ENCODE results near the gene WDR5B. TPM values are rescaled to one million over a fixed set of nuclear protein-coding genes. Genes with fewer than 3 reads are reported as not detected.
A peak's percentile ranks its signal among the peaks of the same experiment; 100 is the strongest.

Gene WDR5B
- total and polyA plus RNA-seq, 2 of the 4 experiments (the other 2 are of a cell fraction): 3.1 to 5.6 TPM

GRCh38 chr3:122415104-122415744 lies 638 bp downstream of the WDR5B start:
- peak overlapping the region; percentile 25 for H3K23ac ChIP-seq (ENCODE audit: low read depth, low read length)
- H2BK120ac ChIP-seq (ENCODE audit: low read depth, low read length): no peak overlapping the region
- 17% methylated on average over 8 of the region's 10 CpGs; no CpG with 5 or more reads in 1 of the 2 experiments for WGBS, 2 experiments (ENCODE audit: extremely low coverage in 2 of 2, insufficient read length in 1 of 2)
- ATAC-seq (ENCODE audit: low read depth) (peak; percentile 30), DNase-seq (peak; percentile 55)
- no peaks in the 10 kb centered on the region for H3K9me3 ChIP-seq (ENCODE audit: control insufficient read depth, insufficient read depth, low read length)
- H2BK20ac ChIP-seq (ENCODE audit: low read depth, low read length): no peak overlapping the region
- no peak overlapping the region for H2BK15ac ChIP-seq (ENCODE audit: low read depth, low read length)
- peak overlapping the region; percentile 68 for H3K4me3 ChIP-seq (ENCODE audit: insufficient read depth, low read depth, low read length)
- no peaks in the 10 kb centered on the region for H3K27me3 ChIP-seq (ENCODE audit: control insufficient read depth, insufficient read depth, low read length)
- in situ Hi-C loops (cut with MboI; ENCODE audit: low sequenced_read_pairs): no loop called here
- peak overlapping the region; percentile 54 for H4K5ac ChIP-seq (ENCODE audit: low read depth, low read length)
- peak overlapping the region; percentile 68 for H3K4ac ChIP-seq (ENCODE audit: low read depth, low read length)
- H4K20me1 ChIP-seq (ENCODE audit: insufficient read depth, low read length): no peaks in the 10 kb centered on the region
- H2BK5ac ChIP-seq (ENCODE audit: low read depth, low read length, poor library complexity, severe bottlenecking): peak overlapping the region; percentile 51
- ChIA-PET POLR2A (ENCODE audit: unreplicated experiment) (no interaction called here), CTCF (no interaction called here)
- H3K56ac ChIP-seq (ENCODE audit: extremely low read depth, insufficient read depth, low read length): peak overlapping the region; percentile 49; the same call in 1 of the 2 replicates
- TF ChIP-seq MAFK (IDR thresholded peaks at IDR 0.05; ENCODE audit: low read depth, low read length) (no peak), USF2 (IDR thresholded peaks at IDR 0.05; ENCODE audit: low read depth, low read length) (no peak), RFX5 (IDR thresholded peaks at IDR 0.05; ENCODE audit: low read depth, low read length) (no peak), BHLHE40 (IDR thresholded peaks at IDR 0.05; ENCODE audit: low read depth, low read length) (no peak), ELK1 (IDR thresholded peaks at IDR 0.05; ENCODE audit: borderline replicate concordance, low read depth, low read length) (no peak), RCOR1 (IDR thresholded peaks at IDR 0.05; ENCODE audit: insufficient replicate concordance, low read length) (no peak), RAD21 (IDR thresholded peaks at IDR 0.05; ENCODE audit: low read length) (no peak), SMC3 (IDR thresholded peaks at IDR 0.05; ENCODE audit: low read depth, low read length) (no peak), CHD1 (IDR thresholded peaks at IDR 0.05; ENCODE audit: low read depth, low read length) (no peak), MAZ (IDR thresholded peaks at IDR 0.05; ENCODE audit: borderline replicate concordance, low read depth, low read length) (no peak), FOS (IDR thresholded peaks at IDR 0.05; ENCODE audit: low read depth, low read length) (no peak), MXI1 (IDR thresholded peaks at IDR 0.05; ENCODE audit: borderline replicate concordance, low read depth, low read length) (no peak), CTCF (conservative IDR thresholded peaks at IDR 0.05; ENCODE audit: low read depth, low read length) (no peak), POLR2A (IDR thresholded peaks at IDR 0.05; ENCODE audit: low read depth, low read length) (no peak), CEBPB (IDR thresholded peaks at IDR 0.05; ENCODE audit: low read depth, low read length) (no peak), NFE2L2 (IDR thresholded peaks at IDR 0.05; ENCODE audit: low read depth, low read length) (no peak)
- peak overlapping the region; percentile 81 for H3K14ac ChIP-seq (replicated peaks; ENCODE audit: low read depth, low read length)
- H3K27ac ChIP-seq (ENCODE audit: insufficient read depth, low read length): peak overlapping the region; percentile 39
- peak overlapping the region; percentile 59 for H2AK5ac ChIP-seq (ENCODE audit: low read depth, low read length)
- dilution Hi-C loops (cut with HindIII; ENCODE audit: low sequenced_read_pairs, unreplicated experiment): no loop called here
- H2AK9ac ChIP-seq (replicated peaks; ENCODE audit: low read depth, low read length, poor library complexity): peak overlapping the region; percentile 83
- H3K36me3 ChIP-seq (ENCODE audit: control insufficient read depth, insufficient read depth, low read length): 0 out of 2 replicates have a peak, but pooled peaks cover under 1% of the 10 kb centered on the region
- H2AFZ ChIP-seq (replicated peaks; ENCODE audit: low read length, poor library complexity): peak overlapping the region; percentile 92
- intact Hi-C loops (cut with micrococcal nuclease): no loop called here
- H3K4me1 ChIP-seq (ENCODE audit: control insufficient read depth, insufficient read depth, low read length): peaks cover 2% of the 10 kb centered on the region
- peak overlapping the region; percentile 36 to 90 for H4K8ac ChIP-seq (ENCODE audit: low read depth in 2 of 2, low read length in 2 of 2)
- no TSS peak for BruUV-seq (replicated peaks)
- H3K18ac ChIP-seq (ENCODE audit: low read depth, low read length): no peak overlapping the region
- H3K9ac ChIP-seq (ENCODE audit: low read depth, low read length): peak overlapping the region; percentile 67
- H3K79me1 ChIP-seq (ENCODE audit: low read depth in 1 of 2, low read length in 2 of 2): peaks cover 24 to 47% of the 10 kb centered on the region in 2 experiments
- H3K9me1 ChIP-seq (ENCODE audit: insufficient read depth, low read length): peaks cover 3% of the 10 kb centered on the region
- H3K4me2 ChIP-seq (ENCODE audit: low read depth, low read length): peak overlapping the region; percentile 93
- peak overlapping the region; percentile 68 for H4K91ac ChIP-seq (ENCODE audit: insufficient read depth, low read depth, low read length)
